Adrenal gland (tissue), 12 donors: Measurements from ENCODE around the gene MRPL24. TPM values are rescaled to one million over a fixed set of nuclear protein-coding genes. Genes with fewer than 3 reads are reported as not detected.
A peak's percentile ranks its signal among the peaks of the same experiment; 100 is the strongest.

Source experiments
- DNase-seq, 7 donors: peaks; one replicate each; pipeline ENCODE4 v3.0.0-alpha.2; 2019 to 2020
- H3K27ac ChIP-seq, 5 donors: fragments of 200-600 bp; sonication (generic) in 4 of 5; 1 replicate in 3 of 5; 2 replicates in 2 of 5; pipeline versions ENCODE4 v1.5.1 to v1.8.0; 2016 to 2020; ENCODE audit warnings: mild to moderate bottlenecking in 1 of 5
- H3K27me3 ChIP-seq: fragments of 200-600 bp; 2 replicates; pipeline ENCODE4 v1.8.0; 2021
- H3K36me3 ChIP-seq, 2 donors: fragments of 200-600 bp; replicated peaks in 1 of 2; 1 replicate in 1 of 2; 2 replicates in 1 of 2; pipeline versions ENCODE4 v1.5.1 to v1.8.0; 2018 to 2022
- H3K4me1 ChIP-seq, 2 donors: fragments of 200-600 bp; replicated peaks in 1 of 2; 1 replicate in 1 of 2; 2 replicates in 1 of 2; pipeline versions ENCODE4 v1.5.1 to v1.8.0; 2018 to 2021
- H3K4me3 ChIP-seq, 4 donors: fragments of 200-600 bp; sonication (generic) in 3 of 4; one replicate each; pipeline ENCODE4 v1.5.1; 2016 to 2018
- H3K9me3 ChIP-seq, 3 donors: fragments of 200-600 bp; sonication (generic) in 1 of 3; replicated peaks in 1 of 3; 1 replicate in 2 of 3; 2 replicates in 1 of 3; pipeline versions ENCODE4 v1.5.1 to v1.8.0; 2016 to 2021
- POLR2A ChIP-seq, 2 donors: fragments of 450-650 bp; IDR thresholded peaks; one replicate each; pipeline ENCODE4 v1.6.1; 2017; ENCODE audit warnings: antibody characterized with exemption in 2 of 2, mild to moderate bottlenecking in 2 of 2, moderate library complexity in 1 of 2
- WGBS, 4 donors: extraction: QIAGEN DNeasy Blood & Tissue Kit in 2 of 4; methylation state at CpG; one replicate each; pipeline versions ENCODE4 v1.1.5 to v1.1.7; 2013 to 2017; 5-methylcytosine and 5-hydroxymethylcytosine counted together
- intact Hi-C, 2 donors: fragments of 100-400 bp; cut with DNase I; formaldehyde crosslinking; loops; one replicate each; pipeline versions ENCODE4 v1.14.1 to v1.15.0; 2022 to 2023
- polyA plus RNA-seq, 3 donors: library from polyadenylated mRNA; stranded (reverse); fragments of 200-250 nt in 2 of 3; fragments of 350-450 nt in 1 of 3; fragmentation: Illumina TruSeq in 1 of 3; extraction: RNeasy Lipid Tissue Mini Kit (QIAGEN cat#74804) in 1 of 3; gene quantifications; one replicate each; pipeline ENCODE4 v1.2.3, GENCODE V29; 2013 to 2014
- total RNA-seq, 9 donors: library from RNA; depleted of rRNA in 4 of 9; stranded (reverse); fragments of >200 nt in 4 of 9; fragments of 120-200 nt in 1 of 9; fragmentation: NEBNext Ultra II Directional in 1 of 9; extraction: Animal tissue kit (Norgen Biotek cat#: 25700) in 1 of 9; gene quantifications; one replicate each; pipeline versions ENCODE4 v1.1.0 to v1.2.4, GENCODE V29; 2013 to 2023
- TF ChIP-seq, protein P1 (sequence below), 6 experiments: fragments of 450-650 bp in 4 of 6; fragments of 200-600 bp in 2 of 6; sonication (generic) in 1 of 6; IDR thresholded peaks; 1 replicate in 5 of 6; 2 replicates in 1 of 6; pipeline versions ENCODE4 v1.5.1 to v1.8.0; 2016 to 2021; ENCODE audit warnings: antibody characterized with exemption in 6 of 6, mild to moderate bottlenecking in 2 of 6, moderate library complexity in 1 of 6
- donor health status: healthy with polysubstance abuse.
- donor health status: Bipolar disorder and iron deficiency.
- donor health status: DM: yes; HTN: yes; CAD: no.
- donor health status: DM: no; HTN: no; CAD: no.
- donor health status: DM: no; HTN: no; CAD: no.
- donor health status: DM: yes; HTN: yes; CAD: no.

The MRPL24 gene
- total and polyA plus RNA-seq, 12 donors, result 46.7 to 294 (median 113) TPM

DNA sequence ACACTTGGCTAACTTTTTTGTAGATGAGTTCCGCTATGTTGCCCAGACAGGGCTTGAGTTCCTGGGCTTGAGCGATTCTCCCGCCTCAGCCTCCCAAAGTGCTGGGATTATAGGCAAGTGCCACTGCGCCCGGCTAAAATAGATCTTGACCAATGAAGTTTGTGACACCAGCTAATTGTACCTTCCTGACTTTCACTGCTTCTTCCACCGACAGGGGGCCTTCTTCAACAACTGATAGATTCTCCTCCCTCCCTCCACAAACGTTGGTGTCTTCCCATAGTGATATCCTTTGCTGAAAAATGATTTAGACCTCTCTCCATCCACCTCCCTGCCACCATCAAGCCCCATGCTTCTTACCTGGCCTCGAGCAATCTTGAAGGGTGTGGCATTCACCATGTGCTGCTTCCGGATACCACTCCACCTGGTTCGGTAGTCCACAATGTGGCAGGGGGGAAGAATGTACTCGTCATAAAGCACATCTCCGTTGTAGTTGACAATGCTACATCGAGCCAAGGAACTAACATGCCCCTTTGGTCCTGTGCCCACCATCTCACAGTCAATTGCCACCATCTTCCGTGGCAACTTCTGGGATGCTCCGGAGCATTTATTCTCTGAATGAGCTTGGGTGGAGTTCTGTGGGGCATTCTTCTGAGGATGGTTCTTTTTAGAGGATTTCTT is 14.2 kb downstream of the MRPL24 start:
- intact Hi-C loops, result loop anchor here in 1 of 2 donors (10.0 kb wide), 1 partner anchor 138 kb away; the partner anchor contains the start of gene NTRK1
- peaks cover 31 to 42% of the 10 kb centered on the region in 2 donors for H3K4me1 ChIP-seq
- TF ChIP-seq, protein P1, sequence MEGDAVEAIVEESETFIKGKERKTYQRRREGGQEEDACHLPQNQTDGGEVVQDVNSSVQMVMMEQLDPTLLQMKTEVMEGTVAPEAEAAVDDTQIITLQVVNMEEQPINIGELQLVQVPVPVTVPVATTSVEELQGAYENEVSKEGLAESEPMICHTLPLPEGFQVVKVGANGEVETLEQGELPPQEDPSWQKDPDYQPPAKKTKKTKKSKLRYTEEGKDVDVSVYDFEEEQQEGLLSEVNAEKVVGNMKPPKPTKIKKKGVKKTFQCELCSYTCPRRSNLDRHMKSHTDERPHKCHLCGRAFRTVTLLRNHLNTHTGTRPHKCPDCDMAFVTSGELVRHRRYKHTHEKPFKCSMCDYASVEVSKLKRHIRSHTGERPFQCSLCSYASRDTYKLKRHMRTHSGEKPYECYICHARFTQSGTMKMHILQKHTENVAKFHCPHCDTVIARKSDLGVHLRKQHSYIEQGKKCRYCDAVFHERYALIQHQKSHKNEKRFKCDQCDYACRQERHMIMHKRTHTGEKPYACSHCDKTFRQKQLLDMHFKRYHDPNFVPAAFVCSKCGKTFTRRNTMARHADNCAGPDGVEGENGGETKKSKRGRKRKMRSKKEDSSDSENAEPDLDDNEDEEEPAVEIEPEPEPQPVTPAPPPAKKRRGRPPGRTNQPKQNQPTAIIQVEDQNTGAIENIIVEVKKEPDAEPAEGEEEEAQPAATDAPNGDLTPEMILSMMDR (IDR thresholded peaks at IDR 0.05), result peak; percentile 25 to 59 (median 47)
- no peak for TF ChIP-seq POLR2A (IDR thresholded peaks at IDR 0.05)
- peaks cover 0 to 24% of the 10 kb centered on the region in 2 donors for H3K36me3 ChIP-seq
- no peaks in the 10 kb centered on the region for H3K9me3 ChIP-seq
- H3K27me3 ChIP-seq, result no peaks in the 10 kb centered on the region
- peak overlapping the region in 2 of 5 donors; percentile 6 to 24 for H3K27ac ChIP-seq
- WGBS, 4 donors, result 52 to 62% (median 54%) methylated on average over 14 to 15 of the region's 15 CpGs
- DNase-seq, result peak in 5 of 7 donors; percentile 47 to 78 (median 62)
- peak overlapping the region in 1 of 4 donors; percentile 32 for H3K4me3 ChIP-seq

DNA sequence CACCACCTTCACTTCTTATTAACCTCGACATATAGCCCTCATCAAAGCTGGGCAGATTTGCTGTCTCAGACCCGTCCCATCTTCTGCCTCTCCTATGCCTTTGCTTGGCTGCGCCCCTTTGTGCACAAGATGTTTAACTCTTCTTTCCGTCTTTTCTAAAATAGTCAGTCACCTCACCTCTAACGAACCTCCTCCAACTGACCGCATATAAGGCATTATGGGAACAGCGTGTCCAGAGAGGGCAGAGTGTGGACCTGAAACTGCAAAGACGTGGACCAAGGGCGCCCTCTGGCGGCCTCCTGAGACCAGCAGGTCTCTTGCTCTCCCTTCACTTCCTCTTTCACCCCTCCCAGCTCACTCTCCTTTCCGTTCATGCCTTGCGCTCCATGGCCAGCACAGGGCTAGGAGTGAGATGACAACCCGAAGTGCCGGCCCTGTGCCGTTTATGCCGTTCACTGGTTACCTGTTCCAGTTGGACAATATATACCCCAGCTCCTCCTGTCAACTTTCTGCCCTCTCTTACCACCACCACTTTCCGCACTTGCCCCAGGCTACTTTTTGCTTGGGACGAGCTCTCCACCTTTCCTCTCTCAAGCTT is 15.1 kb downstream of the MRPL24 start:
- TF ChIP-seq, protein P1 (IDR thresholded peaks at IDR 0.05), result peak; percentile 85 to 98 (median 96)
- TF ChIP-seq POLR2A (IDR thresholded peaks at IDR 0.05), result no peak
- intact Hi-C loops, result loop anchor here (2.0 to 10.0 kb wide), 2 partner anchors 35 to 139 kb away; partner anchors contain the start of gene NTRK1 (in 1 of the 2)
- 11 to 13% (median 13%) methylated on average over 18 of the region's 18 CpGs for WGBS, 4 donors
- Histone ChIP-seq H3K27ac (peak overlapping the region in 2 of 5 donors; percentile 6 to 54), H3K4me3 (peak overlapping the region in 1 of 4 donors; percentile 32), H3K4me1 (peaks cover 31 to 42% of the 10 kb centered on the region in 2 donors), H3K9me3 (no peaks in the 10 kb centered on the region), H3K27me3 (no peaks in the 10 kb centered on the region), H3K36me3 (peaks cover 0 to 33% of the 10 kb centered on the region in 2 donors)
- peak; percentile 88 to 97 (median 93) for DNase-seq

DNA sequence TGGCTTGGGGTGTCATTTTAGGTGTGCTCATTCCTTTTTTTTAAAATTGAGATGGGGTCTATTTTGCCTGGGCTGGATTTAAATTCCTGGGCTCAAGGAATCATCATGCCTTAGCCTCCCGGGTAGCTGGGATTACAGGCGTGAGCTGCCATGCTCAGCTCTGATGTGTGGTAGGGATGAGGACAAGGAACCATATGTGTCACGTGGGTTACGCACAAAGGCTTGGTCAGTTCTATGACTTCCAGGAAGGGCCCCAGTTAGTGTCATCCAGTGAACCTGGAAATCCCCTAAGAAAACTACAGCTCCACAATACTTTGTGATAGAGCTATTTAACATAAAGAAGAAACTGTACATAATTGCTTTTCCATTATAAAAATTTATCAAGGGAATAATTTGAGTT is 19.4 kb downstream of the MRPL24 start:
- no peak for DNase-seq
- H3K36me3 ChIP-seq, result peaks cover 0 to 35% of the 10 kb centered on the region in 2 donors
- no peaks in the 10 kb centered on the region for H3K27me3 ChIP-seq
- H3K27ac ChIP-seq, result no peak overlapping the region
- no peak for TF ChIP-seq POLR2A (IDR thresholded peaks at IDR 0.05)
- TF ChIP-seq, protein P1 (IDR thresholded peaks at IDR 0.05), result no peak
- intact Hi-C loops, result loop anchor here in 1 of 2 donors (10.0 kb wide), 1 partner anchor 143 kb away; the partner anchor contains the start of gene NTRK1
- 86 to 93% (median 89%) methylated on average over 4 of the region's 4 CpGs for WGBS, 4 donors
- no peak overlapping the region for H3K4me3 ChIP-seq
- H3K9me3 ChIP-seq, result no peaks in the 10 kb centered on the region
- H3K4me1 ChIP-seq, result peaks cover 15 to 23% of the 10 kb centered on the region in 2 donors

DNA sequence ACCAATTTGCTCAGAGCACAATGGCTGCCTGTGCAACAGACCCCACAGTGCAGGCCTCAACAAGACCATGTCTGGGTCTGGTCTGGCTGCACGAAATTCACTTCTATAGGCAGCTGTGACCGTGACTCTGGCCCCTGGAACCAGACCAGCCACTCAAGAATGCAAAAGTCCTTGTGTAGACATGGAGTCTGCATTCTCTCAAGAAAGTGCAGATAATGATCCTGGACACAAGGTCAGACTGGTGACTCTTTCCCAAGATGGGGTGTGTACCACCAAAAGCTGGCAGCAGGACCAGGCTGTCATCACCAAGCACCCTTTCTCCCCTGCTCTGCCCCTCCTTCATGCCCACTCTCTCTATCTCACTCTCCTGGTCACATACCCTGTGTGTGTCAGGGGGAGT is 19.8 kb downstream of the MRPL24 start:
- Histone ChIP-seq H3K27ac (no peak overlapping the region), H3K36me3 (peaks cover 0 to 35% of the 10 kb centered on the region in 2 donors), H3K27me3 (no peaks in the 10 kb centered on the region), H3K4me1 (peaks cover 11 to 19% of the 10 kb centered on the region in 2 donors), H3K4me3 (no peak overlapping the region), H3K9me3 (no peaks in the 10 kb centered on the region)
- no peak for TF ChIP-seq POLR2A (IDR thresholded peaks at IDR 0.05)
- TF ChIP-seq, protein P1 (IDR thresholded peaks at IDR 0.05), result no peak
- intact Hi-C loops, result loop anchor here in 1 of 2 donors (10.0 kb wide), 1 partner anchor 144 kb away; the partner anchor contains the start of gene NTRK1
- DNase-seq, result peak in 1 of 7 donors; percentile 48
- 29 to 50% (median 47%) methylated on average over 1 to 2 of the region's 2 CpGs for WGBS, 4 donors
